SU-DHL-6 (cell line): Measurements from ENCODE around the gene PDE4D.

Source experiments
- CTCF ChIP-seq: fragments of 200-600 bp; sonication (generic); IDR thresholded peaks from one replicate; pipeline ENCODE4 v1.5.1; 2017; ENCODE audit warnings: antibody characterized with exemption, mild to moderate bottlenecking, low read length, moderate library complexity; ENCODE audit not compliant: insufficient read depth, poor library complexity, severe bottlenecking
- EZH2phosphoT487 ChIP-seq: fragments of 200-600 bp; sonication (generic), shearing (Covaris generic); conservative IDR thresholded peaks from 2 replicates; pipeline ENCODE4 v1.6.1; 2018; ENCODE audit warnings: mild to moderate bottlenecking, antibody characterized with exemption, low read length, moderate library complexity, mixed read lengths

GRCh38 chr5:59157068-59157467, 736.5 kb downstream of the PDE4D start:
- TF ChIP-seq CTCF = no peak
- TF ChIP-seq EZH2phosphoT487 = no peak
